ENCODE measurements around the gene SH3RF2.

- TF ChIP-seq CTCF (IDR thresholded peaks at IDR 0.05; ENCODE audit: low read length) (no peak), EZH2 (IDR thresholded peaks at IDR 0.05; ENCODE audit: borderline replicate concordance, low read length) (no peak)
These were observed 123.8 kb downstream of the SH3RF2 start for GRCh38 chr5:146060221-146060585.

All from OCI-LY1 (cell line).